GM12864 (cell line): ENCODE results near the gene PDE7B.

Experiments used
- DNase-seq: peaks from one replicate; pipeline ENCODE4 v3.0.0-alpha.2; 2011; ENCODE audit warnings: low read depth
- H3K4me3 ChIP-seq: 2 replicates; pipeline ENCODE4 v1.5.1; 2011; ENCODE audit warnings: mild to moderate bottlenecking, low read depth, low read length, control low read depth
- TF ChIP-seq, protein P1 (sequence below): IDR thresholded peaks from 2 replicates; pipeline ENCODE4 v1.5.1; 2011; ENCODE audit warnings: low read depth, mild to moderate bottlenecking, moderate library complexity, low read length, control low read depth, inconsistent platforms; ENCODE audit errors: missing control alignments

The PDE7B gene

DNA sequence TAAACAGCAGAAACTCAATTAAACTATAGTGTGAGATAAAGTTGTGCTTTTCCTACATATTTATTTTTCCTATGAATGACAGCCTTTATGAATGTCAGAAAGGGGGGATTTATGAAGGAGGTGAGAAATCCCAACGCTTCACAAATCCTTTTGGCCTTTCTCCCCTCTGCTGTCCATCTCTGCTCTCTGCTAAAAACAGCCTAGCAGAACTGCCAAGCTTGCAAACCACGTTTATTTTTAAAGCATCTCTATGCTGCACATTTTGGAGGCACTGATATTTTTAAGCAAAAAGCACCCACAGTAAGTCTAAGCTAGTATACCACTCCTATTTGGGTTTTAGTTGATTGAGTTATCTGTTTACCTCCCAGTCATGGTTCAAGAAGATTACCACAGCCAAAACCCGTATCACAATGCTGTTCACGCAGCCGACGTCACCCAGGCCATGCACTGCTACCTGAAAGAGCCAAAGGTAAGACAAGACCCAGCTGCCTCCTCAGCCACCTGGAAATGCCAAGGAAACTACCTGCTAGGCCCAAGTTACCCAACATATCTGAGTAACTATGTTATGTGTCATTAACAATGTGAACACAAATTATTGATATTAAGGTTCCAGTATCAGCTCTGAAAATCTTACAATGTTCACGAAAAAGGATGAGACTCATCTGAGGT is 302.3 kb downstream of the PDE7B start:
- no peak for DNase-seq
- H3K4me3 ChIP-seq, result no peak overlapping the region
- TF ChIP-seq, protein P1, sequence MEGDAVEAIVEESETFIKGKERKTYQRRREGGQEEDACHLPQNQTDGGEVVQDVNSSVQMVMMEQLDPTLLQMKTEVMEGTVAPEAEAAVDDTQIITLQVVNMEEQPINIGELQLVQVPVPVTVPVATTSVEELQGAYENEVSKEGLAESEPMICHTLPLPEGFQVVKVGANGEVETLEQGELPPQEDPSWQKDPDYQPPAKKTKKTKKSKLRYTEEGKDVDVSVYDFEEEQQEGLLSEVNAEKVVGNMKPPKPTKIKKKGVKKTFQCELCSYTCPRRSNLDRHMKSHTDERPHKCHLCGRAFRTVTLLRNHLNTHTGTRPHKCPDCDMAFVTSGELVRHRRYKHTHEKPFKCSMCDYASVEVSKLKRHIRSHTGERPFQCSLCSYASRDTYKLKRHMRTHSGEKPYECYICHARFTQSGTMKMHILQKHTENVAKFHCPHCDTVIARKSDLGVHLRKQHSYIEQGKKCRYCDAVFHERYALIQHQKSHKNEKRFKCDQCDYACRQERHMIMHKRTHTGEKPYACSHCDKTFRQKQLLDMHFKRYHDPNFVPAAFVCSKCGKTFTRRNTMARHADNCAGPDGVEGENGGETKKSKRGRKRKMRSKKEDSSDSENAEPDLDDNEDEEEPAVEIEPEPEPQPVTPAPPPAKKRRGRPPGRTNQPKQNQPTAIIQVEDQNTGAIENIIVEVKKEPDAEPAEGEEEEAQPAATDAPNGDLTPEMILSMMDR, result no peak

DNA sequence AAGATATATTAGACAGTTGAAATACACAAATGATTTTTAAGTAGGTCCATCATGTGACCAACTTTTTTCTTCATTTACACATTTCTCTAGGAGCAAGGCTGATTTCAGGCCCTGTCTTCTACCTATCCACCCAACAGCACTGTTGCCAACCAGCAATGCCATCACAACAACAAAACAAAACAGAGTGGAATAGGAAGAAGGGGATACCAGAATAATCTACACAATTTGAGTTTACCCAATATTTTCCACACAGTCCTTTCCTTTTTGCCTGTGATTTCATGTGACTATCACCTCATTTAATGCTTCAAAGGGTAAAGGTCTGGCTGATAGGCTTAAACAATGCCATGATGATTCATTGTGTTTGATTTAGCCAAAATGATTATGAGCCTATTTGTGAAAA is 303.7 kb downstream of the PDE7B start:
- no peak for DNase-seq
- H3K4me3 ChIP-seq, result no peak overlapping the region
- TF ChIP-seq, protein P1, result no peak

DNA sequence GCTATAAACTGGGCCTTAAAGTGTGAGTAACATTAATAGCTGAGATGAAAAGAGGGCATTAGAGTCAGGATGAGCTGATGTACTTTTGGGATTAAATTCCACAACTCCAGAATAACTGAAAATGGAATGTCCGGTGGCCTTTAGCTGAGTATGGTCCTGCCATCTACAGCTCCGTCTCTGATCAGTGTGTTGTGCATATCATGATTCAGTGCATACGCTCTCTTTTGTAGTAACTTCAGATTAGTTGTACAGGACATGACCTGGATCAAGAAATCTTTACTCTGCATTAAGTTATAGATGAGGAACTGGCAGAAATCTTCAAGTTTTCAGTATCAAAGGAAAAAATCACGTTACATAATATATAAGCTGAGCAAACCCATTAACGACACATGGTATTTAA is 306.2 kb downstream of the PDE7B start:
- TF ChIP-seq, protein P1, result no peak
- no peak for DNase-seq
- H3K4me3 ChIP-seq, result no peak overlapping the region

DNA sequence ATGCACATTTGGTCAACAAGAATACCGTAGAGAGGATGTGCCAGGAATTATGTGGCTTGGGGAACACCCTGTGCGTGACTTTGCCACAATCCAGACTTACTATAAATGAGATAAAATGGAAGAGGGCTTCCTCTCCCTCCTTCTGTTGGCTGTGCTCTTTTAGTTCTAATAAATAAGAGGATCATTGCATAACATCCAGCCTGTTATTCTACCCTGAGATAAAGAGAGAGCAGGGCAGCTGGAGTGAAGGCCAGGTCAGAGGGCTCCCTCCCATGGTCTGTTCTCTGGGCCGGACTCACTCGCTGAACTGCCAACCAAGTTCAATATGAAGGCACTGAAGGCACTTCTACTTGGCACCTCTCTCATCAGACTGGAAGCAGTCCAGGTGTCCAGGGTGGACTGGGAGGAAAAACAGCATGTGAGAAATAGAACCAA is 306.9 kb downstream of the PDE7B start:
- TF ChIP-seq, protein P1, result no peak
- no peak for DNase-seq
- H3K4me3 ChIP-seq, result no peak overlapping the region

DNA sequence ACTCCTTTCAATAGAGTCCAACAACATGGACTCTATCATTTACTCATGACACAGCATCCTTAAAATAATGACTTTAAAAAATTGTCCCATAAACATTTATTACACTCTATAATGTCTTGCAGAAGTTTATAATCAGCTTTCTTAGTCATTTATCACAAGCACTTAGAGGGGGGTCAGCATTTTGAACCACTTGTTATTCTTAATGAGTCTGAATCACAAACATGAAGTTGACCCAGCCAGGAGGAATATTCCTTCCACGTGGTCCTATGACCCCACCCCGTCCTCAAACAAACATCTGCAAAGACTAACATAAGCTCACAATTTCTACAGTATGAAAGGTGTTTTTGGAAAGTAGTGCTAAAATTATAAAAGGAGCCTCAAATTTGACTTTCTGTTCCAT is 307.5 kb downstream of the PDE7B start:
- TF ChIP-seq, protein P1, result no peak
- no peak for DNase-seq
- H3K4me3 ChIP-seq, result no peak overlapping the region

DNA sequence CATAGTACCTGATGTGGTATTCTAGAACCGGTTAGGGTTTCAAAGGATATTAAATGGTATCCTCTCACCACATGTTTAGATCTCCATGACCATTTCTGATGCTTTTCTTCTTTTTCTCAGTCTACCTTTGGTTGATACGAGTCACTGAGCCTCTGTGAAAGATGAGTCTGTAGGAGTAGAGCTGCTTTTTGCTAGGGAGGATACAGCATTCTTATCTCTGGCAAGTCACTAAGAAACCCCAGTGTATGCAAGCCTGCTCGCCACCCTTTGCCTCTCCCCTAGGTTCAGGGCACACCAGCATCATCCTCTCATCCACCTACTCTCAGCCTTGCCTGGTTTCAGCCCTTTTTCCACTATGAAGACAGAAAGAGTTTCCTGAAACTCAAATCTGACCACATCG is 308.7 kb downstream of the PDE7B start:
- TF ChIP-seq, protein P1, result no peak
- H3K4me3 ChIP-seq, result no peak overlapping the region
- no peak for DNase-seq

DNA sequence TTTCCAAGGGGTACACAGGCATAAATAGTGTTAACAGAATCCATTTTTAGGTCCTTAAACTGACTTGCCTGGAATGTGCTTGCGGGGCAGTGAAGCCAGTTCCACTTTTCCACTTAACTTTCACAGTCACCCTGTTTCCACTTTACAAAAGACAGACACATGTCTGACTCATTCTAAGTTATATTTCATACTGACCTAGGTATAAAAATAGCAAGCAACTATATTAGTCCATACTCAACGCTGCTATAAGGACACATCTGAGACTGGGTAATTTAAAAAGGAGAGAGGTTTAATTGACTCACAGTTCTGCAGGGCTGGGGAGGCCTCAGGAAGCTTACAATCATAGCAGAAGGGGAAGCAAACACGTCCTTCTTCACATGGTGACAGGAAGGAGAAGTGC is 310.4 kb downstream of the PDE7B start:
- TF ChIP-seq, protein P1, result no peak
- no peak for DNase-seq
- H3K4me3 ChIP-seq, result no peak overlapping the region
